ENCODE measurements around the gene ATP5PF.
"Not testable (repeated sequence)": the region's sequence is repeated elsewhere in the genome, so short reads cannot be mapped to it uniquely, and the experiment has no call there.

Gene ATP5PF

DNA sequence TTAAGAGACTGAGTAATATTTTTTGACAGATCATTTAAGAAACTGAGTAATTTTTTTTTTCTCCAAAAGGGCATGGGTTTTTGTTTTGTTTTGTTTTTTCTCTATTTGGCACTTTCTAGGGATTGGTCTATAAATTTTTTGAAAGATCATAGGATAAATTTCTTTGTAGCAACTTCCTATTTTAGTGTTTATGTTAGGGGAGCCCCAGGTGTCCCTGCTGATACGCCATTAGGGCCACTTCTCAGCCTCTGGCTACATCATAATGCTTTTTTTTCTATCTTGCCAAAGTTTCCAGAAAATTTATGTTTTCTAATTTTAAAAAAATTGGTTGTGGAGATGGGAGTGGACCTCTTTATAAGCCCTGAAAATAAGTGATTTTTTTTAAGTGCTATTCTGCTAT, 2.7 kb upstream of the ATP5PF start:
- Mint-ChIP-seq H3K27ac (no peak overlapping the region), H3K9me3 (no peaks in the 10 kb centered on the region), H3K4me3 (no peak overlapping the region), H3K36me3 (peaks cover 41% of the 10 kb centered on the region), H3K4me1 (peaks cover 34% of the 10 kb centered on the region)
- DNase-seq (ENCODE audit: low spot score in 2 of 2) (no peak), ATAC-seq (no peak)

DNA sequence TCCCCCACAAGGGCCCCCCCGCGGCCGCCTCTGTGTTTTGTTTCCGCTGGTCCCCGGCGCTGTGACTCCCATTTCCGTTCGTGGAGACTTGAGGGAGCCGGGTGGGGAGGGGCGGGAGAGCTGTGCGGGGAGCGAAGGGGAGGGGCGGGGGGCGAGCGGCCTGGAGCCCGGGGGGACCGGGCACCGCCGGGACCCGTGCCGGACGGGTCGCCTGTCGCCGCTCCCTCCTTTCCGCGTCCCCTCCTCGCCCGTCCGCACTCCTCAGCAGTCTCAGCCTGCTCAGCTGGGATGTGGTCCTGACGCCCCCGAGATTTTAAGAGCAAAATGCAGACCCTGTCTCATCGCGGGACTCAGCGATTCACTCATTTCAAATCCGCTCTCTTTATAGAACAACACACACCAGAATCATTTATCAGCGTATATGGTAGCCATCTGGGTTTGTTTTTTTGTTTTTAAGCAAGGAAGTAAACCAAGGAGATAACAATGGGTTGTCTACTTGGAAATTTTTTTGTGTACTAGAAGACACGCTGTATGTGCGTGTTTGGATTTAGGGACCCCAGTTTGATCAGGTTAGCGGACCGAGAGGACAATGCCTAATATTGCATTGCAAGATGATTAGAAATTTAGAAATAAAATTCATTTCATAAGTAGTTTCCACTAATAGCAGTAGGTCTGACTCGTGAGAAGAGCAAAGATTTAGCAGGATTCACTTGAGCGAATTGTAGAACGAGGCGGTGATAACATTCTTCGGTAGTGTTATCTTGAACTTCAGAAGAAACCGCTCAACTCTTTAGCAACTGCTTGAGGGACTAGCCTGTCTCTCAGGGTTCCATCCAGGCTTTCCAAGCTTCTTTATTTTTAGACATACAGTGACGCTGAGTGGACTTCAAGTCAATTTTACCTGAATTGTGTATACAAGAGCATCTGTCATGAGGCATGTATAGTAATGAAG, 1.2 kb upstream of the ATP5PF start:
- Mint-ChIP-seq H3K4me1 (peaks cover 34% of the 10 kb centered on the region), H3K9me3 (no peaks in the 10 kb centered on the region), H3K27ac (peak overlapping the region; percentile 100), H3K36me3 (peaks cover 53% of the 10 kb centered on the region), H3K4me3 (peak overlapping the region; percentile 94)
- DNase-seq (ENCODE audit: low spot score in 2 of 2) (no peak), ATAC-seq (peak; percentile 3)

DNA sequence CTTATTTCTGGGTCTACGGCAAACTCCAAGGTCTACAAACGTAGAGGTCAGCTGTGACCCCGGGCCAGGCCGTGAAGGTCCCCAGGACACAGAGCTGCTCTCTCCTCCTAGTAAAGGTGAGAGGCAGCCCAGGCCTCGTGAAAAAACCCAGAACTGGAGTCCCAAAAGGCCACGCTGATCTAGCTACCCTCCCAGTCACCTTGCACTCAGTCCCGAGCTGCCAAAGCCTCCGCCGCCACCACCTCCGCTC, 125 bp downstream of the ATP5PF start:
- DNase-seq (ENCODE audit: low spot score in 2 of 2) (no peak), ATAC-seq (no peak)
- peak overlapping the region; percentile 94 for H3K4me3 Mint-ChIP-seq
- H3K9me3 Mint-ChIP-seq: no peaks in the 10 kb centered on the region
- H3K36me3 Mint-ChIP-seq: peaks cover 65% of the 10 kb centered on the region
- H3K27ac Mint-ChIP-seq: peak overlapping the region; percentile 100
- H3K4me1 Mint-ChIP-seq: peaks cover 32% of the 10 kb centered on the region

DNA sequence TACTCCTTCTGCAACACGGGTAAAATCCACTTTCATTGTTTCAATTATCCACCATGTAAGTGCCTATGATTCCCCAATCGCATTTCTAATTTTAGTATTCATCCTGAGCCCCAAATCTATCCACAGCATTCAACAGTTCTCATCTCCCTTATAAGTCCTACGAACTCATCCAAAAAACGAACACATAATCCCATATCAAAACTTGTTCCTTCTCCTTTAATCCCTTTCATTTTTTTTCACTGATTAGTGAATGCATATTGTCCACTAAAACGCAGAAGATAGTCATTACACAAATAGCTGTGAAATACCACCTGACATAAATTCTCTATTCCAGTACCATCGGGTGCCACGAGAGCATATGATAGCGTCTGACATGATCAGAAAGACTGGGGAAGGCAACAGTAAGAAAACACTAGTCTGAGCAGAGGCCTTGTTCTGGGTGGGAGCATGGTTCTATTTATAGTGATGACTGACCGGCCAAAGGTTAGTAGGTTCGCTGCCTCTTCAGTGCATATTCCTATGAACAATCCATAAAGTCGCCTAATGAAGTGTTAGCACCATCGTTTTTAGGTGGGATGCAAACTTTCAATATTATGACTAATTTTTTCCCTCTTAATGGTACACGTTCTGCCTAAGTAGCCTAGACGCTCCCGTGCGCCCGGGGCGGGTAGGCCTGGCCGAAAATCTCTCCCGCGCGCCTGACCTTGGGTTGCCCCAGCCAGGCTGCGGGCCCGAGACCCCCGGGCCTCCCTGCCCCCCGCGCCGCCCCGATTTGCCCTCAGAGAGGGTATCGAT, 648 bp downstream of the ATP5PF start:
- Mint-ChIP-seq H3K9me3 (no peaks in the 10 kb centered on the region), H3K4me1 (peaks cover 27% of the 10 kb centered on the region), H3K4me3 (peak overlapping the region; percentile 94), H3K27ac (peak overlapping the region; percentile 100), H3K36me3 (peaks cover 71% of the 10 kb centered on the region)
- DNase-seq (ENCODE audit: low spot score in 2 of 2) (no peak), ATAC-seq (peak; percentile 14)

DNA sequence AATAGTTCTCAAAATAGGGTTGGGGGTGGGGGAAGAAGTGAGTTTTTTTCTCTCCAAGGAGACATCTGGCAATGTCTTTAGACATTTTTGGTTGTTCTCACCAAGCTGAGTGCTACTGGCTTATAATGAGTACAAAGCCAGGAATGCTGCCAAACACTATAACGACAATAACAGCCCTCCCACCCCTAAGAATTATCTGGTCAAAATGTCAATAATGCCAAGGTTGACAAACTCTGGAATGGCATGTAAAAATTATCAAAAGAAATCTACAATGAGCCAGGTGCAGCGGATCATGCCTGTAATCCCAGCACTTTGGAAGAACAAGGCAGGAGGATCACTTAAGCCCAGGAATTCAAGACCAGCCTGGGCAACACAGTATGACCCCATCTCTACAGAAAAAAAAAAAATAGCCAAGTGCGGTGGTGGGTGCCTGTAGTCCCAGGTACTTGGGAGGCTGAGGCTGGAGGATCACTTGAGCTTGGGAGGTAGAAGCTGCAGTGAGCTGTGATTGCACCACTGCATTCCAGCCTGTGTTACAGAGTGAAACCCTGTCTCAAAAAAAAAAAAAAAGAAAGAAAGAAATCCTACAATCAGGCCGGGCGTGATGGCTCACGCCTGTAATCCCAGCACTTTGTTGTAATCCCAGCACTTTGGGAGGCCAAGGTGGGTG, 2.5 kb downstream of the ATP5PF start:
- H3K4me3 Mint-ChIP-seq: peak overlapping the region; percentile 94
- no peaks in the 10 kb centered on the region for H3K9me3 Mint-ChIP-seq
- H3K36me3 Mint-ChIP-seq: peaks cover 79% of the 10 kb centered on the region
- peaks cover 23% of the 10 kb centered on the region for H3K4me1 Mint-ChIP-seq
- no peak overlapping the region for H3K27ac Mint-ChIP-seq
- DNase-seq (ENCODE audit: low spot score in 2 of 2) (no peak), ATAC-seq (no peak)

DNA sequence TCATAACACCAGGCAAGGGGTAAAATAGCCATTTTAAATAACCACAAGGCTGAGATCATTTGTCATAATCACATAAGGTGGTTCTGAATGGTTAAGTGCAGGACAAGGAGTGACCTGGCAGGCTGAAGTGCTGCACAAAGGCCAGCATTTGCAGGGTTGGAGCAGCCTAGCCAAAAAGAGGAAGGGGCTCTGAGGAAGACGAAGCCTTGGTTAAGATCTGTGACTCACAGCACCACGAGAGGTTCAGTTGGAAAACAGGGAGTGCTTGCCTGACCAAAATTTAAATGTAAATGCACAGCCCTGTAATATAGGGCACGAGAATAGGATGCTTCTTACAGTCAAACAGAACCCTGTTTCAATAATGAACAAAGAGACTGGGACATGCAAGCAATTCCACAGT, 12.1 kb downstream of the ATP5PF start:
- Mint-ChIP-seq H3K27ac (no peak overlapping the region), H3K4me1 (no peaks in the 10 kb centered on the region), H3K9me3 (no peaks in the 10 kb centered on the region), H3K36me3 (peaks cover 67% of the 10 kb centered on the region), H3K4me3 (no peak overlapping the region)
- no peak for ATAC-seq
- DNase-seq (ENCODE audit: low spot score in 2 of 2): no peak

DNA sequence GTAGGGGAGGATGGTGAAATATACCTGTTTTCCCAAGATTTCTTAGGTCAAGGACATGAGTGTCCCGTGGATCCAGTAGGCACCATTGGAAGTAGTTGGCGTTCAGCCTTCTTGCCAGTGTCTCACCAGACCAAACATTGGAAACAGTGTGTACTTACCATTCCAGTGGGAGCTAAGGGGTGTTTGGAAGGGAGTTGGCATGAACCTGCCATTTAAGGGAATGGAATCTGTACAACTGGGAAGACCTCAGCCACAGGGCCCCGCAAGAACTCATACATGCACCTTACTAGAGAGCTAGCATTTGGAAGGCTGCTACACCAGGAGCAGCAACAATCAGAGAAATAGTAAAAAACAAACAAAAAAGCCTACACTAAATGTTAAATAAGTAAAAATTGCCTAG, 12.7 kb downstream of the ATP5PF start:
- H3K27ac Mint-ChIP-seq: no peak overlapping the region
- no peak overlapping the region for H3K4me3 Mint-ChIP-seq
- H3K9me3 Mint-ChIP-seq: no peaks in the 10 kb centered on the region
- no peak for ATAC-seq
- H3K36me3 Mint-ChIP-seq: peaks cover 61% of the 10 kb centered on the region
- DNase-seq (ENCODE audit: low spot score in 2 of 2): no peak
- no peaks in the 10 kb centered on the region for H3K4me1 Mint-ChIP-seq

DNA sequence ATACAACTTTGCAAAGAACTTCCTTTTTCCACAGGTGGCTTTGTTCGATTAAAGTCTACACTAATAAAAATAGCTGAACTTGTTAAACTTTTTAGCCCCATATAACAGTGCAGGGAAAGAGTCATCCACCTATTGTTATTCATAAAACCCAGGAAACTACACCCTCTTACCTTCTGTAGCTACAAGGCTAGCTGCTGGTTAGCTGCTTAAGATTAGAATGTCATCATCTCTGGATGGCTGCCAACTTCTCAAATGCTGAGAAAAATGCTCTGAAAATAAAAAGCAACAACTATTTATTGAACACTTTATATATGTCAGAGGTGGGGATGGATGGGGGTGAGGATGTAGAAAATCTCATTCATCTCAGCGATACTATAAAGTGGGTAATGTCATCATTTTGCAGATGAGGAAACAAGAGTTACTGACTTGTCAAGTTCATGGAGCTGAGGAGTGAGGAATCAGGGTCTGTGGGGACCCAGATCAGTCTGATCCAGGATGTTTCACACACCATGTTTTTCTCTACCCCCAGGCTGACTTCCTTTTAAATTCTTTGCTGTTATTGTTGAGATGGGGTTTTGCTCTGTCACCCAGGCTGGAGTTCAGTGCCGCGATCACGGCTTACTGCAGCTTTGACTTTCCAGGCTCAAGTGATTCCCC, 17.1 kb downstream of the ATP5PF start:
- H3K9me3 Mint-ChIP-seq: no peaks in the 10 kb centered on the region
- H3K4me3 Mint-ChIP-seq: no peak overlapping the region
- peaks cover 19% of the 10 kb centered on the region for H3K36me3 Mint-ChIP-seq
- H3K27ac Mint-ChIP-seq: no peak overlapping the region
- H3K4me1 Mint-ChIP-seq: no peaks in the 10 kb centered on the region
- ATAC-seq (no peak), DNase-seq (ENCODE audit: low spot score in 2 of 2) (no peak)

DNA sequence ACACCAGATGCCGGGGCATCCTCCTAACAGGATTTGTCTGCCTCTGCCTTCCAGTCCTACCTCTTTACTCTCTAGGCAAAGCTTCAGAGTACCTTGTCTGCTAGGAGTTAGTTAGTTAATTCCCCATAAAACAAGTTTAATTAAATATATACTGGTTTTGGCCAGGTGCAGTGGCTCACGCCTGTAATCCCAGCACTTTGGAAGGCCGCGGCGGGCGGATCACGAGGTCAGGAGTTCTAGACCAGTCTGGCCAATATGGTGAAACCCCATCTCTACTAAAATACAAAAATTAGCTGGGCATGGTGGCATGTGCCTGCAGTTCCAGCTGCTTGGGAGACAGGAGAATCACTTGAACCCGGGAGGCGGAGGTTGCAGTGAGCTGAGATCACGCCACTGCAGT, 20.6 kb downstream of the ATP5PF start:
- not testable (repeated sequence) for ATAC-seq; DNase-seq (ENCODE audit: low spot score in 2 of 2); H3K4me1 Mint-ChIP-seq; H3K36me3 Mint-ChIP-seq; H3K4me3 Mint-ChIP-seq; H3K27ac Mint-ChIP-seq; H3K9me3 Mint-ChIP-seq

DNA sequence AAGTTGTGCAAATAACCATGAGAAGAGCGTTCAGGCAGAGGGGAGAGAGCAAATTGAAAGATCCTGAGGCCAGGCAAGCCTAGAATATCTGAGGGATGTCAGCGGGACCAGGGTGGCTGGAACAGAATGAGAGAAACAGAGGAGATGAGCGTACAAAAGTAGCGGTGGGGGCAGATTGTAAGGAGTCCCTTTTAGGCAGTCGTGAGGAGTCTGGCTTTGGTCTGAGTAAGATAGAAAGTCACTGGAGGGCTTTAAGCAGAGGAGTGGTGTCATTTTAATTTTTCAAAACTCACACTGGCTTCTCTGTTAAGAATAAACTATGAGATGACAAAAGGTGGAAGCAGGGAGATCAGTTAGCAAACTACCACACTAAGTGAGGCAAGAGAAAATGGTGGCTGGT, 24.2 kb downstream of the ATP5PF start:
- no peak overlapping the region for H3K27ac Mint-ChIP-seq
- H3K4me1 Mint-ChIP-seq: peaks cover 6% of the 10 kb centered on the region
- no peak for DNase-seq (ENCODE audit: low spot score in 2 of 2)
- ATAC-seq: peak; percentile 45
- no peaks in the 10 kb centered on the region for H3K36me3 Mint-ChIP-seq
- H3K9me3 Mint-ChIP-seq: no peaks in the 10 kb centered on the region
- no peak overlapping the region for H3K4me3 Mint-ChIP-seq

DNA sequence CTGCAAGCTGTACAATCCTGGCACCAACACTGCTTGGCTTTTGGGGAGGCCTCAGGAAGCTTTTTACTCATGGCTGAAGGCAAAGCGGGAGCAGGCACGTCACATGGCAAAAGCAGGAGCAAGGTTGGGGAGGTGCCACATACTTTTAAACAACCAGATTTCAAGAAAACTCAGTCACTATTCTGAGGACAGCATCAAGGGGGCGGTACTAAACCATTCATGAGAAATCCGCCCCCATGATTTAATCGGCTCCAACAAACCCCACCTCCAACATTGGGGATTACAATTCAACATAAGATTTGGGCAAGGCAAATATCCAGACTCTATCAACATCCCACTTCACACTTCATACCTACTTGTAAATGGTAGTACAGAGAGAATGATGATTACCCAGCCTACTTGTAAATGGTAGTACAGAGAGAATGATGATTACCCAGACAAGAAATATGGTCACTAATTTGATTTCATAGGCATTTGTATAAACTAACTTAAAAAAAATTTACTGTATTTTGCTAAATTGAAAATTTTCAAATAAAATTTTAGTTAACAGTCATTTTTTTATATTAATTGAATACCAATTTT, 24.9 kb downstream of the ATP5PF start:
- DNase-seq (ENCODE audit: low spot score in 2 of 2): no peak
- H3K4me1 Mint-ChIP-seq: peaks cover 6% of the 10 kb centered on the region
- H3K36me3 Mint-ChIP-seq: no peaks in the 10 kb centered on the region
- ATAC-seq: no peak
- H3K27ac Mint-ChIP-seq: no peak overlapping the region
- no peaks in the 10 kb centered on the region for H3K9me3 Mint-ChIP-seq
- H3K4me3 Mint-ChIP-seq: no peak overlapping the region

DNA sequence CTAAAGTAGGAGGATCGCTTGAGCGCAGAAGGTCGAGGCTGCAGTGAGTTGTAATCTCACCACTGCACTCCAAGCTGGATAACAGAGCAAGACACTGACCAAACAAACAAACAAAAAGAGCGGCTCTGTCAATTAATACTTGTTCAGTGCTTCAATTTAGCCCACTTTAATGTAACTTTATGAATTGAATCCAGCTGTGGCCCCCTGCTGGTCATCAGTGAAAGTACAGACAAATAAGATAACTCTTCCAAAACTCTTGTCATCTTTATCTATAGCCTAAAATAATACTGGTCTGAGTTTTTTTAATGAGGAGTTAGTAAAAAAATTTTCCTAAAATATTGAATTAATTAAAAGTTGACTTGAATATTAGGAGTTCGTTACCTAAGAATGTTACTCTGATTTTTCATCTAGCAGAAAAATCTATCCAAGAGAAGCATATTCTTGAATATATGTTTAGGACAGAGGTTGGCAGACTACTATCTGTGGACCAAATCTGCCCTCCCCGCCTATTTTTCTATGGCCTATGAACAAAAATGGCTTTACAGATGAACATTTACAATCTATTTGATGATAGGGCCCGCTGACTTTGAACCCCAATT, 26.1 kb downstream of the ATP5PF start:
- no peaks in the 10 kb centered on the region for H3K9me3 Mint-ChIP-seq
- H3K27ac Mint-ChIP-seq: no peak overlapping the region
- DNase-seq (ENCODE audit: low spot score in 2 of 2) (peak; percentile 9 to 62), ATAC-seq (no peak)
- no peak overlapping the region for H3K4me3 Mint-ChIP-seq
- no peaks in the 10 kb centered on the region for H3K36me3 Mint-ChIP-seq
- peaks cover 6% of the 10 kb centered on the region for H3K4me1 Mint-ChIP-seq

DNA sequence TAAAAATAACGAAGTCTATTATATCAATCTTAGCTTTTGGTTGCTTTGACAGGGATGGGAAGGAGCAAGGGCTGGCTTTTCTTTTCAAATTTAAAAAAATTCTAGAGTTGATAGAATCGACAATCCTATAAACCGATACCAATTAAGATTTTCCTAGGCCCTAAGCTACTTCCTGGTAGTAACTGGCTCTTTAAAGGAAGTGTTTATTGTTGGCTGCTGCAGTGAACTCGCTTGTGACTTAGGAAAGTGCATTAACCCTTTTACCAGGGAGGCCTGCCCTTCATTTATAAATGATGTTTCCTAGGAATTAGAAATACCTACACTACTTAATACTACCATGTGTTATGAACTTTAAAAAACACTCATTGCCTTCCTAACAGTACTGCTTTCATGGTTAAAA, 33.2 kb downstream of the ATP5PF start:
- H3K27ac Mint-ChIP-seq: no peak overlapping the region

DNA sequence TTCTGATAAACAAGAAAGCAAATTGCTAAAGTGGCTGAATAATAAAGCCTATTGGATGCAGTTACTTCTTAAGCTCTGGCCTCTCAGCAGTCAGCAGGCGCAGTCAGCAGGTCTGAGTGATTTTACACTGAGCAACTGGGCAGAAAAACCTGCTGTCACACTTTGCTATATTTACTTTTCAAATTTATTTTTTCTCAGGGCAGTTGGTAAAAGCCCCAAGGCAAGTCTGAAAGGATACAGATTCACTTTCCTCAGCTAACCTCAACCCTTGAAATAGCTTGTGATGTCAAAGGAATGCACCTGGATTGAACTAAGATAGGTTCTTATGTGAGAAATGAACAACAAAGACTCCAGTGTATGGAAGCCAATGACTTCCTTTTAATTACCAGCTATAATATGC, 34.0 kb downstream of the ATP5PF start:
- H3K4me3 Mint-ChIP-seq: no peak overlapping the region
- no peaks in the 10 kb centered on the region for H3K36me3 Mint-ChIP-seq
- no peaks in the 10 kb centered on the region for H3K4me1 Mint-ChIP-seq
- ATAC-seq (no peak), DNase-seq (ENCODE audit: low spot score in 2 of 2) (no peak)
- no peak overlapping the region for H3K27ac Mint-ChIP-seq
- H3K9me3 Mint-ChIP-seq: no peaks in the 10 kb centered on the region

More for the DNA sequence above, 33.2 kb downstream of the ATP5PF start:
- H3K4me3 Mint-ChIP-seq: no peak overlapping the region
- no peak for ATAC-seq
- no peak for DNase-seq (ENCODE audit: low spot score in 2 of 2)
- H3K4me1 Mint-ChIP-seq: no peaks in the 10 kb centered on the region
- no peaks in the 10 kb centered on the region for H3K9me3 Mint-ChIP-seq
- no peaks in the 10 kb centered on the region for H3K36me3 Mint-ChIP-seq
